GM12878 (cell line): ENCODE data around the gene HIVEP1. TPM values are rescaled to one million over a fixed set of nuclear protein-coding genes. Genes with fewer than 3 reads are reported as not detected.
A peak's percentile ranks its signal among the peaks of the same experiment; 100 is the strongest.

Experiments
- BCLAF1 ChIP-seq: fragments of 450-650 bp; IDR thresholded peaks from 2 replicates; pipeline ENCODE4 v1.6.1; 2017; ENCODE audit warnings: antibody characterized with exemption, mild to moderate bottlenecking, moderate library complexity
- CBX3 ChIP-seq: fragments of 200-600 bp; sonication (generic); IDR thresholded peaks from 2 replicates; pipeline ENCODE4 v1.6.1; 2016; ENCODE audit warnings: low read depth, borderline replicate concordance
- CHD2 ChIP-seq: IDR thresholded peaks from 2 replicates; pipeline ENCODE4 v1.6.1; 2011; ENCODE audit warnings: low read depth, low read length, improper control_type of control experiment, borderline replicate concordance
- CREB1 ChIP-seq: IDR thresholded peaks from 2 replicates; pipeline ENCODE4 v1.6.1; 2012; ENCODE audit warnings: low read depth, mild to moderate bottlenecking, inconsistent platforms
- EP300 ChIP-seq, 2 experiments: fragments of 150-350 bp in 1 of 2; IDR thresholded peaks; 2 replicates each; pipeline ENCODE4 v1.6.1; 2011 to 2012; ENCODE audit warnings: low read depth in 2 of 2, low read length in 2 of 2, borderline replicate concordance in 1 of 2, improper control_type of control experiment in 1 of 2, inconsistent platforms in 1 of 2; ENCODE audit not compliant: control insufficient read depth in 1 of 2
- IKZF1 ChIP-seq: fragments of 450-650 bp; conservative IDR thresholded peaks from 2 replicates; pipeline ENCODE4 v1.6.1; 2017; ENCODE audit warnings: antibody characterized with exemption, mild to moderate bottlenecking
- IRF3 ChIP-seq: fragments of 450-650 bp; IDR thresholded peaks from 2 replicates; pipeline ENCODE4 v1.6.1; 2014; ENCODE audit warnings: mild to moderate bottlenecking
- IRF4 ChIP-seq: IDR thresholded peaks from 2 replicates; pipeline ENCODE4 v1.6.1; 2011; ENCODE audit warnings: low read depth, low read length
- MTA3 ChIP-seq: IDR thresholded peaks from 2 replicates; pipeline ENCODE4 v1.6.1; 2012; ENCODE audit warnings: low read length, inconsistent platforms, borderline replicate concordance
- NR2C1 ChIP-seq: fragments of 450-650 bp; IDR thresholded peaks from 2 replicates; pipeline ENCODE4 v1.6.1; 2017; ENCODE audit warnings: antibody characterized with exemption, mild to moderate bottlenecking, moderate library complexity
- PAX8 ChIP-seq: fragments of 450-650 bp; IDR thresholded peaks from 2 replicates; pipeline ENCODE4 v1.6.1; 2017; ENCODE audit warnings: mild to moderate bottlenecking, moderate library complexity
- POLR2AphosphoS5 ChIP-seq: IDR thresholded peaks from 2 replicates; pipeline ENCODE4 v1.6.1; 2011; ENCODE audit warnings: mild to moderate bottlenecking, low read length, inconsistent platforms
- RCOR1 ChIP-seq: conservative IDR thresholded peaks from 2 replicates; pipeline ENCODE4 v1.6.1; 2012; ENCODE audit warnings: low read depth, low read length, improper control_type of control experiment
- SIN3A ChIP-seq: IDR thresholded peaks from 2 replicates; pipeline ENCODE4 v1.6.1; 2012; ENCODE audit warnings: low read depth, low read length, improper control_type of control experiment
- SMAD1 ChIP-seq: fragments of 450-650 bp; IDR thresholded peaks from 2 replicates; pipeline ENCODE4 v1.6.1; 2018; ENCODE audit warnings: mild to moderate bottlenecking, low read depth; ENCODE audit not compliant: partially characterized antibody
- SMARCA5 ChIP-seq: fragments of 450-650 bp; IDR thresholded peaks from 2 replicates; pipeline ENCODE4 v1.6.1; 2017; ENCODE audit warnings: mild to moderate bottlenecking
- SP1 ChIP-seq: IDR thresholded peaks from one replicate; pipeline ENCODE4 v1.6.1; 2011; ENCODE audit warnings: low read depth, low read length
- SREBF2 ChIP-seq: IDR thresholded peaks from 2 replicates; pipeline ENCODE4 v1.6.1; 2012; ENCODE audit warnings: mild to moderate bottlenecking, low read length
- SRF ChIP-seq, 2 experiments: IDR thresholded peaks; 2 replicates each; pipeline ENCODE4 v1.6.1; 2011; ENCODE audit warnings: low read depth in 2 of 2, low read length in 2 of 2, mild to moderate bottlenecking in 1 of 2, moderate library complexity in 1 of 2
- SUPT20H ChIP-seq: IDR thresholded peaks from 2 replicates; pipeline ENCODE4 v1.6.1; 2011; ENCODE audit warnings: low read depth, mild to moderate bottlenecking, low read length, moderate library complexity, borderline replicate concordance; ENCODE audit not compliant: control insufficient read depth
- TAF1 ChIP-seq: IDR thresholded peaks from 2 replicates; pipeline ENCODE4 v1.6.1; 2011; ENCODE audit warnings: mild to moderate bottlenecking, low read depth, low read length, borderline replicate concordance
- TBL1XR1 ChIP-seq: IDR thresholded peaks from 2 replicates; pipeline ENCODE4 v1.6.1; 2012; ENCODE audit warnings: low read depth, low read length, improper control_type of control experiment
- ZNF384 ChIP-seq: IDR thresholded peaks from 2 replicates; pipeline ENCODE4 v1.6.1; 2012; ENCODE audit warnings: low read depth, mild to moderate bottlenecking, low read length, improper control_type of control experiment, borderline replicate concordance
- polyA plus RNA-seq, 11 experiments: library from polyadenylated mRNA; depleted of rRNA in 4 of 11; unstranded in 6 of 11; stranded (reverse) in 5 of 11; fragments of >200 nt; fragmentation: Nextera tagmentation in 4 of 11; fragmentation: Illumina TruSeq in 1 of 11; extraction: Ambion mirVana in 4 of 11; extraction: Trizol in 1 of 11; gene quantifications; 1 replicate in 1 of 11; 2 replicates in 10 of 11; pipeline versions ENCODE4 v1.2.1 to v1.2.3, GENCODE V29; 2011 to 2016; ENCODE audit warnings: inconsistent platforms in 2 of 11, missing spikeins in 2 of 11, low read depth in 1 of 11
- total RNA-seq, 4 experiments: library from RNA; depleted of rRNA in 3 of 4; stranded (reverse); fragments of >200 nt in 3 of 4; fragmentation: Illumina TruSeq in 1 of 4; extraction: Trizol in 1 of 4; gene quantifications; 2 replicates each; pipeline versions ENCODE4 v1.2.1 to v1.2.3, GENCODE V29; 2013 to 2021
- TF ChIP-seq, protein P1 (sequence below): fragments of 450-650 bp; IDR thresholded peaks from 2 replicates; pipeline ENCODE4 v1.6.1; 2016; ENCODE audit warnings: mild to moderate bottlenecking
- TF ChIP-seq, protein P2 (sequence below): fragments of 450-650 bp; formaldehyde crosslinking; IDR thresholded peaks from 2 replicates; pipeline ENCODE4 v1.4.0; 2022; ENCODE audit warnings: mild to moderate bottlenecking, moderate library complexity

HIVEP1 gene
- total and polyA plus RNA-seq, 10 of the 15 experiments (the other 5 are each of a cell fraction or from before 2014, with no cell fraction given), result 4.3 to 37.5 (median 21.6) TPM

DNA sequence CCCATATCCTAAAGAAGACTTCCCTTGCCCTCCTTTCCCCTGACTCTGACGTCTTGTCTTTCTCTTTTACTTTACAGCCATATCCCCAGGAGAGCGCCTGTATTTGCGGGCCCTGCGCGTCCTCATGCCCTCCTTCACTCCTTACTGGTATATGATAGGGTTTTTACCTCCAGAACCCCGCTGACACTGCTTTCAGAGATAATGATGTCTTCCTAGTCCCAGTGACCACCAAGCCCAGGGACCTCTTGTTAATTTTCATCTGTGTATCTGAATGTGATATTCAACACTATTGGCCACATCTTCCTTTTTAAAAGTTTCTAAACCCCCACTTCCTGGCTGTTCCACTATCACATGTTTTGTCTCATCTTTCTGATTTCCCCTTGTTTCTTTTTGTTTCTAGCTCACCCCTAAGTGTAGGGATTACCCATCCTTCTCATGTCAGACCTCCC, 102.0 kb downstream of the HIVEP1 start (continued):
- peak; percentile 78 for TF ChIP-seq IKZF1
- TF ChIP-seq NR2C1, result no peak
- TF ChIP-seq, protein P1, sequence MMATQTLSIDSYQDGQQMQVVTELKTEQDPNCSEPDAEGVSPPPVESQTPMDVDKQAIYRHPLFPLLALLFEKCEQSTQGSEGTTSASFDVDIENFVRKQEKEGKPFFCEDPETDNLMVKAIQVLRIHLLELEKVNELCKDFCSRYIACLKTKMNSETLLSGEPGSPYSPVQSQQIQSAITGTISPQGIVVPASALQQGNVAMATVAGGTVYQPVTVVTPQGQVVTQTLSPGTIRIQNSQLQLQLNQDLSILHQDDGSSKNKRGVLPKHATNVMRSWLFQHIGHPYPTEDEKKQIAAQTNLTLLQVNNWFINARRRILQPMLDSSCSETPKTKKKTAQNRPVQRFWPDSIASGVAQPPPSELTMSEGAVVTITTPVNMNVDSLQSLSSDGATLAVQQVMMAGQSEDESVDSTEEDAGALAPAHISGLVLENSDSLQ, result no peak
- no peak for TF ChIP-seq CBX3
- no peak for TF ChIP-seq BCLAF1
- TF ChIP-seq IRF4, result no peak
- TF ChIP-seq SMAD1, result peak; percentile 57
- TF ChIP-seq CHD2, result peak; percentile 50; the same call in 1 of the 2 replicates
- no peak for TF ChIP-seq CREB1
- no peak for TF ChIP-seq SREBF2
- TF ChIP-seq ZNF384, result no peak
- TF ChIP-seq POLR2AphosphoS5, result no peak
- TF ChIP-seq, protein P2, sequence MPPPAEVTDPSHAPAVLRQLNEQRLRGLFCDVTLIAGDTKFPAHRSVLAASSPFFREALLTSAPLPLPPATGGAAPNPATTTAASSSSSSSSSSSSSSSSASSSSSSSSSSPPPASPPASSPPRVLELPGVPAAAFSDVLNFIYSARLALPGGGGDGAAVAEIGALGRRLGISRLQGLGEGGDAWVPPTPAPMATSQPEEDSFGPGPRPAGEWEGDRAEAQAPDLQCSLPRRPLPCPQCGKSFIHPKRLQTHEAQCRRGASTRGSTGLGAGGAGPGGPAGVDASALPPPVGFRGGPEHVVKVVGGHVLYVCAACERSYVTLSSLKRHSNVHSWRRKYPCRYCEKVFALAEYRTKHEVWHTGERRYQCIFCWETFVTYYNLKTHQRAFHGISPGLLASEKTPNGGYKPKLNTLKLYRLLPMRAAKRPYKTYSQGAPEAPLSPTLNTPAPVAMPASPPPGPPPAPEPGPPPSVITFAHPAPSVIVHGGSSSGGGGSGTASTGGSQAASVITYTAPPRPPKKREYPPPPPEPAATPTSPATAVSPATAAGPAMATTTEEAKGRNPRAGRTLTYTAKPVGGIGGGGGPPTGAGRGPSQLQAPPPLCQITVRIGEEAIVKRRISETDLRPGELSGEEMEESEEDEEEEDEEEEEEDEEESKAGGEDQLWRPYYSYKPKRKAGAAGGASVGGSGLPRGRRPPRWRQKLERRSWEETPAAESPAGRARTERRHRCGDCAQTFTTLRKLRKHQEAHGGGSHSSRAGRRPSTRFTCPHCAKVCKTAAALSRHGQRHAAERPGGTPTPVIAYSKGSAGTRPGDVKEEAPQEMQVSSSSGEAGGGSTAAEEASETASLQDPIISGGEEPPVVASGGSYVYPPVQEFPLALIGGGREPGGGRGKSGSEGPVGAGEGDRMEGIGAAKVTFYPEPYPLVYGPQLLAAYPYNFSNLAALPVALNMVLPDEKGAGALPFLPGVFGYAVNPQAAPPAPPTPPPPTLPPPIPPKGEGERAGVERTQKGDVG (CRISPR knock-in tag), result no peak
- TF ChIP-seq IRF3, result no peak
- no peak for TF ChIP-seq TAF1
- TF ChIP-seq SIN3A, result no peak
- TF ChIP-seq MTA3, result no peak
- TF ChIP-seq EP300 (IDR thresholded peaks at IDR 0.05; ENCODE audit: borderline replicate concordance in 1 of 2, control insufficient read depth in 1 of 2, low read depth in 2 of 2, low read length in 2 of 2), result no peak; a peak in 1 of 4 replicates
- TF ChIP-seq SMARCA5, result no peak
- TF ChIP-seq SRF (IDR thresholded peaks at IDR 0.05; ENCODE audit: low read depth in 2 of 2, low read length in 2 of 2), result no peak
- no peak for TF ChIP-seq PAX8
- no peak for TF ChIP-seq SP1
- TF ChIP-seq SUPT20H, result no peak
- TF ChIP-seq TBL1XR1, result no peak
- no peak for TF ChIP-seq RCOR1
